Trophoblast cell (in vitro differentiated cells and primary cell): ENCODE measurements around the gene LPP.
A peak's percentile ranks its signal among the peaks of the same experiment; 100 is the strongest.

Source experiments
- DNase-seq, 2 donors: peaks; one replicate each; pipeline ENCODE4 v3.0.0-alpha.2; 2016
- H2AFZ ChIP-seq: 2 replicates; pipeline ENCODE4 v1.6.1; 2013; ENCODE audit warnings: low read length, moderate library complexity, mild to moderate bottlenecking; ENCODE audit not compliant: insufficient read depth, poor library complexity
- H2AK5ac ChIP-seq: 2 replicates; pipeline ENCODE4 v1.6.1; 2013; ENCODE audit warnings: mild to moderate bottlenecking, low read length
- H2BK120ac ChIP-seq: 2 replicates; pipeline ENCODE4 v1.6.1; 2013; ENCODE audit warnings: low read length, mild to moderate bottlenecking, moderate library complexity; ENCODE audit not compliant: insufficient read depth, poor library complexity
- H2BK12ac ChIP-seq: 2 replicates; pipeline ENCODE4 v1.6.1; 2013; ENCODE audit warnings: mild to moderate bottlenecking, low read length, moderate library complexity
- H2BK5ac ChIP-seq: 2 replicates; pipeline ENCODE4 v1.6.1; 2013; ENCODE audit warnings: low read length, low read depth, moderate library complexity, mild to moderate bottlenecking; ENCODE audit not compliant: poor library complexity
- H3K14ac ChIP-seq: 2 replicates; pipeline ENCODE4 v1.6.1; 2013; ENCODE audit warnings: mild to moderate bottlenecking, low read length
- H3K18ac ChIP-seq: 2 replicates; pipeline ENCODE4 v1.6.1; 2013; ENCODE audit warnings: mild to moderate bottlenecking, low read length
- H3K23ac ChIP-seq: 2 replicates; pipeline ENCODE4 v1.6.1; 2013; ENCODE audit warnings: low read length
- H3K27ac ChIP-seq: 2 replicates; pipeline ENCODE4 v1.5.1; 2013; ENCODE audit warnings: low read depth, mild to moderate bottlenecking, inconsistent platforms, low read length, moderate library complexity
- H3K27me3 ChIP-seq: 2 replicates; pipeline ENCODE4 v1.6.1; 2013; ENCODE audit warnings: inconsistent platforms, mild to moderate bottlenecking, low read length, moderate library complexity; ENCODE audit not compliant: insufficient read depth
- H3K36me3 ChIP-seq, 2 experiments: 1 replicate in 1 of 2; 2 replicates in 1 of 2; pipeline ENCODE4 v1.6.1; 2013; ENCODE audit warnings: low read length in 2 of 2, mild to moderate bottlenecking in 2 of 2, moderate library complexity in 1 of 2; ENCODE audit not compliant: insufficient read depth in 2 of 2, control insufficient read depth in 1 of 2
- H3K4ac ChIP-seq: 2 replicates; pipeline ENCODE4 v1.6.1; 2013; ENCODE audit warnings: low read depth, mild to moderate bottlenecking, low read length, moderate library complexity
- H3K4me1 ChIP-seq, 2 experiments: 1 replicate in 1 of 2; 2 replicates in 1 of 2; pipeline ENCODE4 v1.6.1; 2013; ENCODE audit warnings: low read length in 2 of 2, mild to moderate bottlenecking in 2 of 2, moderate library complexity in 1 of 2; ENCODE audit not compliant: insufficient read depth in 2 of 2, control insufficient read depth in 1 of 2
- H3K4me2 ChIP-seq: 2 replicates; pipeline ENCODE4 v1.6.1; 2013; ENCODE audit warnings: inconsistent platforms, mild to moderate bottlenecking, low read length, moderate library complexity
- H3K4me3 ChIP-seq: 2 replicates; pipeline ENCODE4 v1.5.1; 2013; ENCODE audit warnings: mild to moderate bottlenecking, low read depth, low read length, inconsistent platforms
- H3K79me1 ChIP-seq: one replicate; pipeline ENCODE4 v1.6.1; 2013; ENCODE audit warnings: low read length
- H3K79me2 ChIP-seq: 2 replicates; pipeline ENCODE4 v1.6.1; 2013; ENCODE audit warnings: low read length, mild to moderate bottlenecking; ENCODE audit not compliant: control insufficient read depth, insufficient read depth, poor library complexity
- H3K9ac ChIP-seq: 2 replicates; pipeline ENCODE4 v1.6.1; 2013; ENCODE audit warnings: mild to moderate bottlenecking, low read length
- H3K9me3 ChIP-seq: 2 replicates; pipeline ENCODE4 v1.6.1; 2013; ENCODE audit warnings: low read depth, mild to moderate bottlenecking, control low read depth, inconsistent platforms, low read length; ENCODE audit not compliant: insufficient read depth
- H4K12ac ChIP-seq: 2 replicates; pipeline ENCODE4 v1.6.1; 2013; ENCODE audit warnings: low read depth, mild to moderate bottlenecking, low read length, moderate library complexity
- H4K8ac ChIP-seq: 2 replicates; pipeline ENCODE4 v1.6.1; 2013; ENCODE audit warnings: low read depth, mild to moderate bottlenecking, low read length, moderate library complexity
- H4K91ac ChIP-seq: one replicate; pipeline ENCODE4 v1.6.1; 2013; ENCODE audit warnings: low read depth, mild to moderate bottlenecking, low read length, moderate library complexity
- WGBS: extraction: QIAGEN DNeasy Blood & Tissue Kit; methylation state at CpG from one replicate; pipeline ENCODE4 v1.1.7; 2013; ENCODE audit warnings: missing lambda C conversion rate; ENCODE audit not compliant: insufficient read length, insufficient coverage; ENCODE audit errors: extremely low coverage; 5-methylcytosine and 5-hydroxymethylcytosine counted together

LPP gene

GRCh38 chr3:188272481-188273372, 118.8 kb downstream of the LPP start:
- Histone ChIP-seq H2BK12ac (peak overlapping the region; percentile 12), H2BK120ac (peak overlapping the region; percentile 1), H4K8ac (no peak overlapping the region), H2AK5ac (no peak overlapping the region), H3K18ac (peak overlapping the region; percentile 9), H3K23ac (no peak overlapping the region), H4K12ac (no peak overlapping the region), H4K91ac (no peak overlapping the region), H3K79me1 (peaks cover 16% of the 10 kb centered on the region), H3K9ac (no peak overlapping the region), H3K14ac (no peak overlapping the region), H3K27me3 (no peaks in the 10 kb centered on the region), H2BK5ac (no peak overlapping the region), H3K27ac (no peak overlapping the region), H2AFZ (no peak overlapping the region), H3K4me3 (no peak overlapping the region), H3K9me3 (no peaks in the 10 kb centered on the region), H3K4me2 (no peak overlapping the region), H3K36me3 (peaks cover 0 to 3% of the 10 kb centered on the region in 2 experiments), H3K4ac (peak overlapping the region; percentile 35), H3K4me1 (peaks cover 17 to 32% of the 10 kb centered on the region in 2 experiments), H3K79me2 (peaks cover 5% of the 10 kb centered on the region)
- DNase-seq: no peak
- whole genome bisulfite sequencing: no CpG with 5 or more reads among the region's 12 CpGs

- no peak overlapping the region for H4K8ac ChIP-seq
- no peak overlapping the region for H3K18ac ChIP-seq
- no peak overlapping the region for H2BK120ac ChIP-seq
- no peak overlapping the region for H3K4me2 ChIP-seq
- no peak overlapping the region for H3K4ac ChIP-seq
- H3K4me3 ChIP-seq: no peak overlapping the region
- H3K27ac ChIP-seq: no peak overlapping the region
- H2AK5ac ChIP-seq: no peak overlapping the region
- H2AFZ ChIP-seq: no peak overlapping the region
- peaks cover 5% of the 10 kb centered on the region for H3K79me2 ChIP-seq
- no peak overlapping the region for H3K9ac ChIP-seq
- no peaks in the 10 kb centered on the region for H3K9me3 ChIP-seq
- H3K23ac ChIP-seq: no peak overlapping the region
- no peak overlapping the region for H2BK5ac ChIP-seq
- peaks cover 16 to 30% of the 10 kb centered on the region in 2 experiments for H3K4me1 ChIP-seq
- peaks cover 0 to 3% of the 10 kb centered on the region in 2 experiments for H3K36me3 ChIP-seq
- peaks cover 18% of the 10 kb centered on the region for H3K79me1 ChIP-seq
- no peak overlapping the region for H3K14ac ChIP-seq
- no CpG with 5 or more reads among the region's 4 CpGs for WGBS
- DNase-seq: no peak
- no peak overlapping the region for H4K91ac ChIP-seq
- no peak overlapping the region for H4K12ac ChIP-seq
- H3K27me3 ChIP-seq: no peaks in the 10 kb centered on the region
- H2BK12ac ChIP-seq: no peak overlapping the region
Observed at GRCh38 chr3:188274249-188274915, 120.4 kb downstream of the LPP start.

- peaks cover 5% of the 10 kb centered on the region for H3K79me2 ChIP-seq
- H3K27ac ChIP-seq: no peak overlapping the region
- peaks cover 13% of the 10 kb centered on the region for H3K79me1 ChIP-seq
- H3K9ac ChIP-seq: no peak overlapping the region
- no peak overlapping the region for H4K91ac ChIP-seq
- no peak overlapping the region for H2AFZ ChIP-seq
- WGBS: no CpG with 5 or more reads among the region's 3 CpGs
- no peak overlapping the region for H4K12ac ChIP-seq
- H3K18ac ChIP-seq: peak overlapping the region; percentile 60
- no peak overlapping the region for H2BK12ac ChIP-seq
- no peak overlapping the region for H3K4me3 ChIP-seq
- H3K14ac ChIP-seq: no peak overlapping the region
- DNase-seq: no peak
- no peaks in the 10 kb centered on the region for H3K27me3 ChIP-seq
- peak overlapping the region; percentile 45 for H2AK5ac ChIP-seq
- H3K36me3 ChIP-seq: peaks cover 0 to 3% of the 10 kb centered on the region in 2 experiments
- no peak overlapping the region for H3K23ac ChIP-seq
- peak overlapping the region; percentile 26 for H2BK5ac ChIP-seq
- H3K4ac ChIP-seq: peak overlapping the region; percentile 52
- H4K8ac ChIP-seq: no peak overlapping the region
- peak overlapping the region; percentile 11 for H2BK120ac ChIP-seq
- no peaks in the 10 kb centered on the region for H3K9me3 ChIP-seq
- H3K4me2 ChIP-seq: no peak overlapping the region
- peaks cover 14 to 28% of the 10 kb centered on the region in 2 experiments for H3K4me1 ChIP-seq
Observed at GRCh38 chr3:188276375-188276774, 122.4 kb downstream of the LPP start.

GRCh38 chr3:188278717-188279324, 124.9 kb downstream of the LPP start:
- no peak overlapping the region for H4K12ac ChIP-seq
- H2BK12ac ChIP-seq: peak overlapping the region; percentile 4
- peaks cover 0 to 3% of the 10 kb centered on the region in 2 experiments for H3K36me3 ChIP-seq
- peaks cover 19 to 24% of the 10 kb centered on the region in 2 experiments for H3K4me1 ChIP-seq
- H2AFZ ChIP-seq: no peak overlapping the region
- H2BK5ac ChIP-seq: no peak overlapping the region
- H4K91ac ChIP-seq: peak overlapping the region; percentile 28
- H3K79me1 ChIP-seq: peaks cover 8% of the 10 kb centered on the region
- peaks cover 7% of the 10 kb centered on the region for H3K79me2 ChIP-seq
- peak overlapping the region; percentile 79 for H3K18ac ChIP-seq
- DNase-seq: no peak
- peak overlapping the region; percentile 19 for H3K14ac ChIP-seq
- H2BK120ac ChIP-seq: no peak overlapping the region
- no peak overlapping the region for H3K9ac ChIP-seq
- no CpG with 5 or more reads among the region's 6 CpGs for WGBS
- peak overlapping the region; percentile 59 for H3K4ac ChIP-seq
- no peak overlapping the region for H3K23ac ChIP-seq
- H3K9me3 ChIP-seq: no peaks in the 10 kb centered on the region
- H3K27me3 ChIP-seq: no peaks in the 10 kb centered on the region
- no peak overlapping the region for H3K4me2 ChIP-seq
- no peak overlapping the region for H3K4me3 ChIP-seq
- no peak overlapping the region for H2AK5ac ChIP-seq
- H3K27ac ChIP-seq: no peak overlapping the region
- no peak overlapping the region for H4K8ac ChIP-seq
